ENCODE results near the gene MEIS3. TPM values are rescaled to one million over a fixed set of nuclear protein-coding genes. Genes with fewer than 3 reads are reported as not detected.

Gene MEIS3
- polyA plus RNA-seq (2013, experiment 1 of 2): 64.8 TPM
- polyA plus RNA-seq (2013, experiment 2 of 2): 85.5 TPM

GRCh38 chr19:47419030-47419783, at the start of gene MEIS3:
TSS of gene MEIS3 (minus strand) at chr19:47419527. CDS start at chr19:47419081, 446 bp downstream.
- Histone ChIP-seq H3K9me3 (ENCODE audit: insufficient read depth, low read depth, low read length) (no peaks in the 10 kb centered on the region), H3K36me3 (ENCODE audit: insufficient read depth, low read length) (peaks cover 4% of the 10 kb centered on the region; the same call in 1 of the 2 replicates), H3K4me1 (ENCODE audit: insufficient read depth, low read length) (peaks cover 20% of the 10 kb centered on the region), H3K27me3 (ENCODE audit: insufficient read depth, low read length) (peaks cover 82% of the 10 kb centered on the region), H3K4me3 (ENCODE audit: low read length) (peak within 1 kb of the TSS; percentile 61), H3K9ac (ENCODE audit: low read depth, low read length) (peak within 1 kb of the TSS; percentile 34; the same call in 1 of the 2 replicates), H3K27ac (ENCODE audit: low read depth, low read length) (peak within 1 kb of the TSS; percentile 24; the same call in 1 of the 2 replicates)
- WGBS: under 1% methylated on average over 61 of the region's 70 CpGs

- no peak overlapping the region for H3K9ac ChIP-seq (ENCODE audit: low read depth, low read length)
- no peak overlapping the region for H3K4me3 ChIP-seq (ENCODE audit: low read length)
- H3K9me3 ChIP-seq (ENCODE audit: insufficient read depth, low read depth, low read length): no peaks in the 10 kb centered on the region
- 63% methylated on average over 9 of the region's 9 CpGs for WGBS
- no peaks in the 10 kb centered on the region for H3K36me3 ChIP-seq (ENCODE audit: insufficient read depth, low read length)
- H3K4me1 ChIP-seq (ENCODE audit: insufficient read depth, low read length): peaks cover 19% of the 10 kb centered on the region; the same call in 1 of the 2 replicates
- H3K27me3 ChIP-seq (ENCODE audit: insufficient read depth, low read length): peaks cover 16% of the 10 kb centered on the region
- H3K27ac ChIP-seq (ENCODE audit: low read depth, low read length): no peak overlapping the region
Measured at GRCh38 chr19:47467914-47468313, 48.6 kb upstream of the MEIS3 start.

GRCh38 chr19:47465957-47466356, 46.6 kb upstream of the MEIS3 start:
- Histone ChIP-seq H3K4me3 (ENCODE audit: low read length) (no peak overlapping the region), H3K36me3 (ENCODE audit: insufficient read depth, low read length) (no peaks in the 10 kb centered on the region), H3K27me3 (ENCODE audit: insufficient read depth, low read length) (peaks cover 12% of the 10 kb centered on the region), H3K9ac (ENCODE audit: low read depth, low read length) (no peak overlapping the region), H3K27ac (ENCODE audit: low read depth, low read length) (no peak overlapping the region), H3K9me3 (ENCODE audit: insufficient read depth, low read depth, low read length) (no peaks in the 10 kb centered on the region), H3K4me1 (ENCODE audit: insufficient read depth, low read length) (peaks cover 17% of the 10 kb centered on the region; the same call in 1 of the 2 replicates)
- 93% methylated on average over 27 of the region's 27 CpGs for WGBS

- peaks cover 4% of the 10 kb centered on the region; the same call in 1 of the 2 replicates for H3K27me3 ChIP-seq (ENCODE audit: insufficient read depth, low read length)
- no peak overlapping the region for H3K27ac ChIP-seq (ENCODE audit: low read depth, low read length)
- no peaks in the 10 kb centered on the region for H3K9me3 ChIP-seq (ENCODE audit: insufficient read depth, low read depth, low read length)
- 79% methylated on average over 10 of the region's 10 CpGs for whole genome bisulfite sequencing
- H3K4me3 ChIP-seq (ENCODE audit: low read length): no peak overlapping the region
- peaks cover 14% of the 10 kb centered on the region; the same call in 1 of the 2 replicates for H3K4me1 ChIP-seq (ENCODE audit: insufficient read depth, low read length)
- no peak overlapping the region for H3K9ac ChIP-seq (ENCODE audit: low read depth, low read length)
- no peaks in the 10 kb centered on the region for H3K36me3 ChIP-seq (ENCODE audit: insufficient read depth, low read length)
Measured at GRCh38 chr19:47464675-47465419, 45.5 kb upstream of the MEIS3 start.

GRCh38 chr19:47461876-47462275, 42.5 kb upstream of the MEIS3 start:
- no peaks in the 10 kb centered on the region for H3K9me3 ChIP-seq (ENCODE audit: insufficient read depth, low read depth, low read length)
- H3K27ac ChIP-seq (ENCODE audit: low read depth, low read length): no peak overlapping the region
- H3K9ac ChIP-seq (ENCODE audit: low read depth, low read length): no peak overlapping the region
- H3K4me1 ChIP-seq (ENCODE audit: insufficient read depth, low read length): peaks cover 5% of the 10 kb centered on the region; the same call in 1 of the 2 replicates
- H3K27me3 ChIP-seq (ENCODE audit: insufficient read depth, low read length): peaks cover 8% of the 10 kb centered on the region
- WGBS: 91% methylated on average over 4 of the region's 5 CpGs
- no peaks in the 10 kb centered on the region for H3K36me3 ChIP-seq (ENCODE audit: insufficient read depth, low read length)
- H3K4me3 ChIP-seq (ENCODE audit: low read length): no peak overlapping the region

- WGBS: 95% methylated on average over 13 of the region's 14 CpGs
- Histone ChIP-seq H3K9ac (ENCODE audit: low read depth, low read length) (no peak overlapping the region), H3K4me1 (ENCODE audit: insufficient read depth, low read length) (peaks cover under 1% of the 10 kb centered on the region; the same call in 1 of the 2 replicates), H3K36me3 (ENCODE audit: insufficient read depth, low read length) (0 out of 2 replicates have a peak, but pooled peaks cover 3% of the 10 kb centered on the region), H3K27ac (ENCODE audit: low read depth, low read length) (no peak overlapping the region), H3K27me3 (ENCODE audit: insufficient read depth, low read length) (peaks cover 8% of the 10 kb centered on the region), H3K9me3 (ENCODE audit: insufficient read depth, low read depth, low read length) (no peaks in the 10 kb centered on the region), H3K4me3 (ENCODE audit: low read length) (no peak overlapping the region)
Measured at GRCh38 chr19:47459477-47459876, 40.1 kb upstream of the MEIS3 start.

GRCh38 chr19:47458672-47459071, 39.3 kb upstream of the MEIS3 start:
- 0 out of 2 replicates have a peak, but pooled peaks cover 3% of the 10 kb centered on the region for H3K36me3 ChIP-seq (ENCODE audit: insufficient read depth, low read length)
- H3K27ac ChIP-seq (ENCODE audit: low read depth, low read length): no peak overlapping the region
- peaks cover 8% of the 10 kb centered on the region for H3K27me3 ChIP-seq (ENCODE audit: insufficient read depth, low read length)
- H3K9me3 ChIP-seq (ENCODE audit: insufficient read depth, low read depth, low read length): no peaks in the 10 kb centered on the region
- H3K4me3 ChIP-seq (ENCODE audit: low read length): no peak overlapping the region
- no peak overlapping the region for H3K9ac ChIP-seq (ENCODE audit: low read depth, low read length)
- no peaks in the 10 kb centered on the region for H3K4me1 ChIP-seq (ENCODE audit: insufficient read depth, low read length)
- 66% methylated on average over 5 of the region's 5 CpGs for WGBS

GRCh38 chr19:47456721-47457474, 37.6 kb upstream of the MEIS3 start:
- no peaks in the 10 kb centered on the region for H3K9me3 ChIP-seq (ENCODE audit: insufficient read depth, low read depth, low read length)
- H3K36me3 ChIP-seq (ENCODE audit: insufficient read depth, low read length): 0 out of 2 replicates have a peak, but pooled peaks cover 3% of the 10 kb centered on the region
- peaks cover 8% of the 10 kb centered on the region for H3K27me3 ChIP-seq (ENCODE audit: insufficient read depth, low read length)
- H3K4me3 ChIP-seq (ENCODE audit: low read length): no peak overlapping the region
- no peaks in the 10 kb centered on the region for H3K4me1 ChIP-seq (ENCODE audit: insufficient read depth, low read length)
- no peak overlapping the region for H3K27ac ChIP-seq (ENCODE audit: low read depth, low read length)
- 93% methylated on average over 77 of the region's 77 CpGs for WGBS
- no peak overlapping the region for H3K9ac ChIP-seq (ENCODE audit: low read depth, low read length)

- Histone ChIP-seq H3K36me3 (ENCODE audit: insufficient read depth, low read length) (no peaks in the 10 kb centered on the region), H3K27me3 (ENCODE audit: insufficient read depth, low read length) (peaks cover 25% of the 10 kb centered on the region)
- WGBS: 72% methylated on average over 7 of the region's 7 CpGs
Measured at GRCh38 chr19:47450478-47450877, 31.2 kb upstream of the MEIS3 start.

GRCh38 chr19:47448360-47448727, 29.0 kb upstream of the MEIS3 start:
- Histone ChIP-seq H3K36me3 (ENCODE audit: insufficient read depth, low read length) (no peaks in the 10 kb centered on the region), H3K9me3 (ENCODE audit: insufficient read depth, low read depth, low read length) (no peaks in the 10 kb centered on the region), H3K4me1 (ENCODE audit: insufficient read depth, low read length) (peaks cover 6% of the 10 kb centered on the region), H3K4me3 (ENCODE audit: low read length) (peak overlapping the region; percentile 54), H3K9ac (ENCODE audit: low read depth, low read length) (no peak overlapping the region), H3K27ac (ENCODE audit: low read depth, low read length) (no peak overlapping the region), H3K27me3 (ENCODE audit: insufficient read depth, low read length) (peaks cover 27% of the 10 kb centered on the region)
- 26% methylated on average over 9 of the region's 9 CpGs for WGBS

More at GRCh38 chr19:47450478-47450877, 31.2 kb upstream of the MEIS3 start:
- peaks cover 4% of the 10 kb centered on the region for H3K4me1 ChIP-seq (ENCODE audit: insufficient read depth, low read length)
- H3K27ac ChIP-seq (ENCODE audit: low read depth, low read length): no peak overlapping the region
- no peak overlapping the region for H3K4me3 ChIP-seq (ENCODE audit: low read length)
- no peaks in the 10 kb centered on the region for H3K9me3 ChIP-seq (ENCODE audit: insufficient read depth, low read depth, low read length)
- no peak overlapping the region for H3K9ac ChIP-seq (ENCODE audit: low read depth, low read length)

All from HUES64 (cell line).